Activated CD8-positive, alpha-beta memory T cell treated with anti-CD3 and anti-CD28 coated beads, Interleukin-2, amount 50 U/mL, for 1 hour (primary cell): ENCODE results near the gene MYMK.

ENCODE experiments used
- DNase-seq: peaks from one replicate; pipeline ENCODE4 v3.0.0-alpha.2; 2020; ENCODE audit errors: extremely low read depth

MYMK gene

GRCh38 chr9:133518706-133519449 is 5.9 kb downstream of the MYMK start:
- DNase-seq = no peak

- DNase-seq = no peak
These were observed 6.6 kb downstream of the MYMK start for GRCh38 chr9:133518200-133518599.

GRCh38 chr9:133517711-133518110 is 7.0 kb downstream of the MYMK start:
- DNase-seq = no peak

- DNase-seq = no peak
These were observed 7.8 kb downstream of the MYMK start for GRCh38 chr9:133516961-133517350.

- no peak for DNase-seq
These were observed 8.4 kb downstream of the MYMK start for GRCh38 chr9:133516256-133516960.

GRCh38 chr9:133515615-133516255 is 9.0 kb downstream of the MYMK start:
- no peak for DNase-seq

GRCh38 chr9:133515240-133515610 is 9.5 kb downstream of the MYMK start:
- DNase-seq = no peak

- no peak for DNase-seq
These were observed 10.1 kb downstream of the MYMK start for GRCh38 chr9:133514460-133515239.

GRCh38 chr9:133513214-133514100 is 11.3 kb downstream of the MYMK start:
- no peak for DNase-seq

- DNase-seq = no peak
These were observed 12.2 kb downstream of the MYMK start for GRCh38 chr9:133512253-133513213.

GRCh38 chr9:133511607-133512006 is 13.2 kb downstream of the MYMK start:
- no peak for DNase-seq

GRCh38 chr9:133510926-133511505 is 13.7 kb downstream of the MYMK start:
- DNase-seq = no peak

GRCh38 chr9:133509179-133510083 is 15.3 kb downstream of the MYMK start:
- DNase-seq = no peak

GRCh38 chr9:133508046-133508445 is 16.7 kb downstream of the MYMK start:
- no peak for DNase-seq

- no peak for DNase-seq
These were observed 17.4 kb downstream of the MYMK start for GRCh38 chr9:133507246-133507965.

GRCh38 chr9:133506653-133507038 is 18.1 kb downstream of the MYMK start:
- no peak for DNase-seq

GRCh38 chr9:133505901-133506652 is 18.7 kb downstream of the MYMK start:
- no peak for DNase-seq
